ENCODE data around the gene NUP42. TPM values are rescaled to one million over a fixed set of nuclear protein-coding genes. Genes with fewer than 3 reads are reported as not detected.
A peak's percentile ranks its signal among the peaks of the same experiment; 100 is the strongest.

Gene NUP42
- total RNA-seq, 1 donor from 2014 or later = 16.7 TPM

DNA sequence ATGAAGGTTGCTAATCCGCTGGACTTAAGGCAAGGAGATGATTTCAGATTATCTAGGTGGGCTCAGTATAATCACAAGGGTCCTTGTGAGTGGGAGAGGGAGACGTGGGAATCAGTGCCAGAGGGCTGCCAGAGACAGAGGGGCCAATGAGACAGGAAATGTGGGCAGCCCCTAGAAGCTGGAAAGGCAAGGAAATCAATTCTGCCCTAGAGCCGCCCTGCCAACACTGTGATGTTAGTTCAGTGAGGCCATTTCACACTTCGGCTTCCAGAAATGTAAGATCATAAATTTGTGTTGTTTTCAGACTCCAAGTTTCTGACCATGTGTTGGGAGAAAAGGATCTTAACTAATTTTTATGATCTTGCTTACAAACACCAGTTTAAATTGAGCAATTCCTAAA, 61.1 kb downstream of the NUP42 start:
- intact Hi-C loops (cut with DNase I) = loop anchor here (10.0 kb wide), 1 partner anchor 388 kb away; no protein-coding TSS in a partner anchor
- TF ChIP-seq, protein P1, sequence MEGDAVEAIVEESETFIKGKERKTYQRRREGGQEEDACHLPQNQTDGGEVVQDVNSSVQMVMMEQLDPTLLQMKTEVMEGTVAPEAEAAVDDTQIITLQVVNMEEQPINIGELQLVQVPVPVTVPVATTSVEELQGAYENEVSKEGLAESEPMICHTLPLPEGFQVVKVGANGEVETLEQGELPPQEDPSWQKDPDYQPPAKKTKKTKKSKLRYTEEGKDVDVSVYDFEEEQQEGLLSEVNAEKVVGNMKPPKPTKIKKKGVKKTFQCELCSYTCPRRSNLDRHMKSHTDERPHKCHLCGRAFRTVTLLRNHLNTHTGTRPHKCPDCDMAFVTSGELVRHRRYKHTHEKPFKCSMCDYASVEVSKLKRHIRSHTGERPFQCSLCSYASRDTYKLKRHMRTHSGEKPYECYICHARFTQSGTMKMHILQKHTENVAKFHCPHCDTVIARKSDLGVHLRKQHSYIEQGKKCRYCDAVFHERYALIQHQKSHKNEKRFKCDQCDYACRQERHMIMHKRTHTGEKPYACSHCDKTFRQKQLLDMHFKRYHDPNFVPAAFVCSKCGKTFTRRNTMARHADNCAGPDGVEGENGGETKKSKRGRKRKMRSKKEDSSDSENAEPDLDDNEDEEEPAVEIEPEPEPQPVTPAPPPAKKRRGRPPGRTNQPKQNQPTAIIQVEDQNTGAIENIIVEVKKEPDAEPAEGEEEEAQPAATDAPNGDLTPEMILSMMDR (IDR thresholded peaks at IDR 0.05) = no peak
- H3K4me3 ChIP-seq = no peak overlapping the region
- DNase-seq (ENCODE audit: low spot score in 2 of 2) = no peak
- peak overlapping the region; percentile 54 to 65 for H3K27ac ChIP-seq
- no peaks in the 10 kb centered on the region for H3K36me3 ChIP-seq
- peaks cover 0 to 12% of the 10 kb centered on the region in 2 donors for H3K4me1 ChIP-seq
- no peaks in the 10 kb centered on the region for H3K27me3 ChIP-seq
- no peaks in the 10 kb centered on the region for H3K9me3 ChIP-seq

GRCh38 chr7:23246555-23246954, 64.7 kb downstream of the NUP42 start, which contains the start of gene GPNMB:
Gene GPNMB, plus strand, starts transcription at chr7:23246775. Its CDS starts 83 bp downstream, at chr7:23246858.
- peak within 1 kb of the TSS; percentile 47 to 73 for H3K4me3 ChIP-seq
- TF ChIP-seq, protein P1 (IDR thresholded peaks at IDR 0.05) = no peak
- peaks cover 0 to 20% of the 10 kb centered on the region in 2 donors for H3K4me1 ChIP-seq
- no peaks in the 10 kb centered on the region for H3K9me3 ChIP-seq
- peak within 1 kb of the TSS; percentile 90 to 91 for H3K27ac ChIP-seq
- intact Hi-C loops (cut with DNase I) = loop anchor here (2.0 to 10.0 kb wide), 3 partner anchors 66 to 392 kb away; partner anchors contain the start of gene KLHL7
- H3K36me3 ChIP-seq = no peaks in the 10 kb centered on the region
- peak; percentile 21 to 74 for DNase-seq (ENCODE audit: low spot score in 2 of 2)
- no peaks in the 10 kb centered on the region for H3K27me3 ChIP-seq

DNA sequence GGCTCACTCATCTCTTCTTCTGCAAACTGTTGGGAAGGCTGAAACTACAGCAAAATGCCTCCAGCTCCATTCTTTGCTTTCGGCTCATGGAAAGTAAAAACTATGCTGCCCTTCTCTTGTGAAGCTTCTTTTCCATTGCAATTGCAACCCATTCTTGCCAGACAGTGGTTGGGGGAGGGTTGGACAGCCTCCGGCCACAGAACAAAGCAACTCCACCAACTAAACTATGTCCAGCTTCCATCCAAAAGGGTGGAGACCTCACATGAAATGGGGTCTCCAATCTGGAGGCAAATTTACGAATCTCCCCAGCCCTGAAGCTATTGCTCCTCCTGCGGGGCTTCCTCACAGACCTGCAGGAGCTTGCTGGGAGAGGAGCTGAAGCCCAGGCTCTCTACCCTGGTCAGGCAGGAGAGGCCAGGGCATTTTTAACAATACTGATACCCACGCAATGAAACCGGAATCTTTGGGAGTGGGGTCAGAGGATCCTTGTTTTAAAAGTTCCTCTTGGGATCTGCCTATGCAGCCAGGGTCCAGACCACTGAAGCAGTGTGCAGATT, 65.3 kb downstream of the NUP42 start:
- H3K27me3 ChIP-seq = no peaks in the 10 kb centered on the region
- intact Hi-C loops (cut with DNase I) = loop anchor here (2.0 to 10.0 kb wide), 3 partner anchors 66 to 392 kb away; partner anchors contain the start of gene KLHL7
- no peak for DNase-seq (ENCODE audit: low spot score in 2 of 2)

GRCh38 chr7:23247603-23248335, 65.9 kb downstream of the NUP42 start:
- peak in 1 of 2 donors; percentile 66 for DNase-seq (ENCODE audit: low spot score in 2 of 2)
- Histone ChIP-seq H3K27ac (peak overlapping the region; percentile 90 to 91), H3K4me1 (peaks cover 0 to 18% of the 10 kb centered on the region in 2 donors), H3K27me3 (no peaks in the 10 kb centered on the region), H3K4me3 (peak overlapping the region; percentile 47 to 73), H3K36me3 (no peaks in the 10 kb centered on the region), H3K9me3 (no peaks in the 10 kb centered on the region)
- intact Hi-C loops (cut with DNase I) = loop anchor here (2.0 to 10.0 kb wide), 3 partner anchors 67 to 393 kb away; partner anchors contain the start of gene KLHL7
- TF ChIP-seq, protein P1 (IDR thresholded peaks at IDR 0.05) = no peak

More for the DNA sequence above, 65.3 kb downstream of the NUP42 start:
- Histone ChIP-seq H3K4me3 (peak overlapping the region; percentile 47 to 73), H3K36me3 (no peaks in the 10 kb centered on the region), H3K27ac (peak overlapping the region; percentile 90 to 91), H3K4me1 (peaks cover 0 to 20% of the 10 kb centered on the region in 2 donors), H3K9me3 (no peaks in the 10 kb centered on the region)
- TF ChIP-seq, protein P1 (IDR thresholded peaks at IDR 0.05) = no peak

- peaks cover 5 to 13% of the 10 kb centered on the region in 2 donors for H3K36me3 ChIP-seq
- peaks cover 0 to 11% of the 10 kb centered on the region in 2 donors for H3K4me1 ChIP-seq
- H3K27me3 ChIP-seq = no peaks in the 10 kb centered on the region
- TF ChIP-seq, protein P1 (IDR thresholded peaks at IDR 0.05) = no peak
- H3K4me3 ChIP-seq = no peak overlapping the region
- H3K9me3 ChIP-seq = no peaks in the 10 kb centered on the region
- H3K27ac ChIP-seq = no peak overlapping the region
- intact Hi-C loops (cut with DNase I) = loop anchor here (5.0 to 10.0 kb wide), 2 partner anchors 142 to 395 kb away; partner anchors contain the start of gene KLHL7
- DNase-seq (ENCODE audit: low spot score in 2 of 2) = no peak
Observed at GRCh38 chr7:23249486-23249885, 67.6 kb downstream of the NUP42 start.

Other genes starting within 250 kb of the NUP42 start
- 10.9 TPM for gene HYCC1, start 167.9 kb upstream of the NUP42 start, total RNA-seq
- 1.2 TPM for gene KLHL7, start 76.3 kb upstream of the NUP42 start, total RNA-seq
- gene GPNMB, start 64.7 kb downstream of the NUP42 start, total RNA-seq = 46.4 TPM
- 22.4 TPM for gene MALSU1, start 117.3 kb downstream of the NUP42 start, total RNA-seq